HepG2 (cell line): ENCODE results near the gene FSCN2. TPM values are rescaled to one million over a fixed set of nuclear protein-coding genes. Genes with fewer than 3 reads are reported as not detected.
A peak's percentile ranks its signal among the peaks of the same experiment; 100 is the strongest.

ENCODE experiments used
- ATM ChIP-seq: fragments of 450-650 bp; IDR thresholded peaks from 2 replicates; pipeline ENCODE4 v1.7.1; 2017; ENCODE audit warnings: mild to moderate bottlenecking, borderline replicate concordance
- CEBPB ChIP-seq: IDR thresholded peaks from 2 replicates; pipeline ENCODE4 v1.6.1; 2011; ENCODE audit warnings: low read depth, low read length, improper control_type of control experiment, borderline replicate concordance
- FOXC1 ChIP-seq: sonication (generic); formaldehyde crosslinking; IDR thresholded peaks from 2 replicates; pipeline ENCODE4 v1.8.0; 2022; ENCODE audit warnings: mild to moderate bottlenecking, missing genetic modification reagents, borderline replicate concordance
- ISX ChIP-seq: sonication (generic); formaldehyde crosslinking; conservative IDR thresholded peaks from 2 replicates; pipeline ENCODE4 v1.5.0; 2020; ENCODE audit warnings: missing genetic modification reagents
- MEIS1 ChIP-seq: sonication (generic); formaldehyde crosslinking; IDR thresholded peaks from 2 replicates; pipeline ENCODE4 v1.9.0; 2021; ENCODE audit warnings: mild to moderate bottlenecking, missing genetic modification reagents, moderate library complexity, borderline replicate concordance
- MIER2 ChIP-seq: IDR thresholded peaks from 2 replicates; pipeline ENCODE4 v1.6.1; 2016; ENCODE audit warnings: missing biosample characterization, missing genetic modification reagents
- MTF2 ChIP-seq: sonication (generic); formaldehyde crosslinking; IDR thresholded peaks from 2 replicates; pipeline ENCODE4 v1.5.0; 2020; ENCODE audit warnings: missing genetic modification reagents, borderline replicate concordance
- PAWR ChIP-seq: sonication (generic); formaldehyde crosslinking; IDR thresholded peaks from 2 replicates; pipeline ENCODE4 v1.4.0; 2020; ENCODE audit warnings: missing genetic modification reagents, mild to moderate bottlenecking, borderline replicate concordance
- PRPF4 ChIP-seq: fragments of 200-400 bp; formaldehyde crosslinking; IDR thresholded peaks from 2 replicates; pipeline ENCODE4 v1.6.1; 2016; ENCODE audit warnings: low read length, low read depth; ENCODE audit not compliant: poor library complexity, severe bottlenecking
- RNF2 ChIP-seq: fragments of 450-650 bp; conservative IDR thresholded peaks from 2 replicates; pipeline ENCODE4 v1.6.1; 2016; ENCODE audit warnings: low read depth
- RORA ChIP-seq: sonication (generic); formaldehyde crosslinking; IDR thresholded peaks from 2 replicates; pipeline ENCODE4 v1.5.0; 2020; ENCODE audit warnings: mild to moderate bottlenecking, missing genetic modification reagents, moderate library complexity
- SRSF1 ChIP-seq: fragments of 200-400 bp; formaldehyde crosslinking; optimal IDR thresholded peaks from 2 replicates; pipeline ENCODE3; 2017; ENCODE audit warnings: mild to moderate bottlenecking, low read depth, low read length, moderate library complexity
- SYNCRIP ChIP-seq: fragments of 200-400 bp; formaldehyde crosslinking; IDR thresholded peaks from 2 replicates; pipeline ENCODE4 v1.6.1; 2018; ENCODE audit warnings: mild to moderate bottlenecking, low read depth, low read length; ENCODE audit not compliant: insufficient read depth
- ZNF232 ChIP-seq: sonication (generic); formaldehyde crosslinking; IDR thresholded peaks from 2 replicates; pipeline ENCODE4 v1.4.0; 2020; ENCODE audit warnings: missing genetic modification reagents, borderline replicate concordance
- ZNF530 ChIP-seq: sonication (generic); formaldehyde crosslinking; IDR thresholded peaks from 2 replicates; pipeline ENCODE4 v1.5.0; 2020; ENCODE audit warnings: low read depth, mild to moderate bottlenecking, missing genetic modification reagents
- polyA plus RNA-seq, 8 experiments: library from polyadenylated mRNA; depleted of rRNA in 3 of 8; stranded (reverse) in 7 of 8; unstranded in 1 of 8; fragments of >200 nt; fragmentation: Illumina TruSeq in 4 of 8; extraction: Trizol in 4 of 8; gene quantifications; 2 replicates each; pipeline versions ENCODE4 v1.2.1 to v1.2.3, GENCODE V29; 2011 to 2016; ENCODE audit warnings: low read depth in 4 of 8, missing spikeins in 1 of 8, mixed read lengths in 1 of 8; ENCODE audit not compliant: insufficient read depth in 1 of 8
- total RNA-seq, 5 experiments: library from RNA; depleted of rRNA; stranded (reverse); fragments of >200 nt; fragmentation: Illumina TruSeq; extraction: Trizol; gene quantifications; 2 replicates each; pipeline ENCODE4 v1.2.3, GENCODE V29; 2016; ENCODE audit warnings: low read depth in 1 of 5
- TF ChIP-seq, protein P1 (sequence below): sonication (generic); formaldehyde crosslinking; IDR thresholded peaks from 2 replicates; pipeline ENCODE4 v1.8.1; 2023; ENCODE audit warnings: missing genetic modification reagents, inconsistent platforms, borderline replicate concordance
- TF ChIP-seq, protein P2 (sequence below): sonication (generic); formaldehyde crosslinking; IDR thresholded peaks from 2 replicates; pipeline ENCODE4 v1.4.0; 2020; ENCODE audit warnings: missing genetic modification reagents
- TF ChIP-seq, protein P3 (sequence below): sonication (generic); formaldehyde crosslinking; IDR thresholded peaks from 2 replicates; pipeline ENCODE4 v1.5.0; 2020; ENCODE audit warnings: mild to moderate bottlenecking, missing genetic modification reagents
- TF ChIP-seq, protein P4 (sequence below), 2 experiments: sonication (generic) in 1 of 2; formaldehyde crosslinking in 1 of 2; IDR thresholded peaks; 2 replicates each; pipeline versions ENCODE4 v1.5.1 to v1.6.1; 2011 to 2020; ENCODE audit warnings: borderline replicate concordance in 1 of 2, low read depth in 1 of 2, low read length in 1 of 2, mild to moderate bottlenecking in 1 of 2, missing genetic modification reagents in 1 of 2, moderate library complexity in 1 of 2
- TF ChIP-seq, protein P5 (sequence below): sonication (generic); formaldehyde crosslinking; IDR thresholded peaks from 2 replicates; pipeline ENCODE4 v1.4.0; 2020; ENCODE audit warnings: missing genetic modification reagents

FSCN2 gene
- total and polyA plus RNA-seq, 2 of the 13 experiments (the other 11 are each of a cell fraction or from before 2014, with no cell fraction given): 0.09 TPM; not detected in 1

DNA sequence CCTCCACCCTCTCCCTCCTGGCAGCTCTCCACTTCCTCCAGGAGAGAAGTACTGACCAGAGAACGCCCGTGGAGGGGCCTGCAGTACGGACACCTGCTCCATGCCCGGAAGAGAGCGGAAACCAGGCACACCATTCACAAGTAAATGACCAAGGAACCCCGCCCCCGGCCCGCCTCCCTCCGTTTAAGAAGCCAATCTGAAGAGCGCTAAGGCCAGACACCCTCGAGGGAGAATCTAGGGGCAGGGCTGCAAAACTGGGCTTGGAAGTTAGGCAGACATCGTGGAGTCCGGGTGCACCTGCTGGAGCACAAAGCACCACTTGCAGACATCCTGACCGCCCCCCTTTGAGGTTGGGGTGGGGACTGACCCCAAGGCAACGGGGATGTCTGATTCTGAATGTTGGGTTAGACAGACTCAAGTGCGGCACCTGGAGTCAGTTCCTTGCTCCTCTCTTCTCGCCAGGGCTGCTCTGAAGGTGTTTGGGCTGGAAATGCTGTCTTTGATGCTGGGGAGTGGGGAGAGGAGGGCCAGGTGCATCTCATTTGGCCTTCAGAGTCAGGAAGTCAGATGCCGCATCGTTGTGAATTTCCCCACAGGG, 24.9 kb downstream of the FSCN2 start (continued):
- TF ChIP-seq, protein P1, sequence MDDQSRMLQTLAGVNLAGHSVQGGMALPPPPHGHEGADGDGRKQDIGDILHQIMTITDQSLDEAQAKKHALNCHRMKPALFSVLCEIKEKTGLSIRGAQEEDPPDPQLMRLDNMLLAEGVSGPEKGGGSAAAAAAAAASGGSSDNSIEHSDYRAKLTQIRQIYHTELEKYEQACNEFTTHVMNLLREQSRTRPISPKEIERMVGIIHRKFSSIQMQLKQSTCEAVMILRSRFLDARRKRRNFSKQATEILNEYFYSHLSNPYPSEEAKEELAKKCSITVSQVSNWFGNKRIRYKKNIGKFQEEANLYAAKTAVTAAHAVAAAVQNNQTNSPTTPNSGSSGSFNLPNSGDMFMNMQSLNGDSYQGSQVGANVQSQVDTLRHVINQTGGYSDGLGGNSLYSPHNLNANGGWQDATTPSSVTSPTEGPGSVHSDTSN (CRISPR knock-in tag): no peak
- TF ChIP-seq PRPF4 (no peak), ZNF232 (CRISPR knock-in tag) (no peak), MEIS1 (CRISPR knock-in tag) (no peak; the same call in 1 of the 2 replicates), MTF2 (CRISPR knock-in tag) (no peak), ISX (CRISPR knock-in tag) (no peak), RORA (CRISPR knock-in tag) (no peak), FOXC1 (CRISPR knock-in tag) (peak; percentile 35; the same call in 1 of the 2 replicates), PAWR (no peak; the same call in 1 of the 2 replicates), ZNF530 (CRISPR knock-in tag) (no peak), RNF2 (no peak), ATM (no peak), SRSF1 (no peak), SYNCRIP (no peak), CEBPB (no peak), MIER2 (no peak)
- TF ChIP-seq, protein P2, sequence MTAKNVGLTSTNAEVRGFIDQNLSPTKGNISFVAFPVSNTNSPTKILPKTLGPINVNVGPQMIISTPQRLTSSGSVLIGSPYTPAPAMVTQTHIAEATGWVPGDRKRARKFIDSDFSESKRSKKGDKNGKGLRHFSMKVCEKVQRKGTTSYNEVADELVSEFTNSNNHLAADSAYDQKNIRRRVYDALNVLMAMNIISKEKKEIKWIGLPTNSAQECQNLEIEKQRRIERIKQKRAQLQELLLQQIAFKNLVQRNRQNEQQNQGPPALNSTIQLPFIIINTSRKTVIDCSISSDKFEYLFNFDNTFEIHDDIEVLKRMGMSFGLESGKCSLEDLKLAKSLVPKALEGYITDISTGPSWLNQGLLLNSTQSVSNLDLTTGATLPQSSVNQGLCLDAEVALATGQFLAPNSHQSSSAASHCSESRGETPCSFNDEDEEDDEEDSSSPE (CRISPR knock-in tag): no peak
- TF ChIP-seq, protein P3, sequence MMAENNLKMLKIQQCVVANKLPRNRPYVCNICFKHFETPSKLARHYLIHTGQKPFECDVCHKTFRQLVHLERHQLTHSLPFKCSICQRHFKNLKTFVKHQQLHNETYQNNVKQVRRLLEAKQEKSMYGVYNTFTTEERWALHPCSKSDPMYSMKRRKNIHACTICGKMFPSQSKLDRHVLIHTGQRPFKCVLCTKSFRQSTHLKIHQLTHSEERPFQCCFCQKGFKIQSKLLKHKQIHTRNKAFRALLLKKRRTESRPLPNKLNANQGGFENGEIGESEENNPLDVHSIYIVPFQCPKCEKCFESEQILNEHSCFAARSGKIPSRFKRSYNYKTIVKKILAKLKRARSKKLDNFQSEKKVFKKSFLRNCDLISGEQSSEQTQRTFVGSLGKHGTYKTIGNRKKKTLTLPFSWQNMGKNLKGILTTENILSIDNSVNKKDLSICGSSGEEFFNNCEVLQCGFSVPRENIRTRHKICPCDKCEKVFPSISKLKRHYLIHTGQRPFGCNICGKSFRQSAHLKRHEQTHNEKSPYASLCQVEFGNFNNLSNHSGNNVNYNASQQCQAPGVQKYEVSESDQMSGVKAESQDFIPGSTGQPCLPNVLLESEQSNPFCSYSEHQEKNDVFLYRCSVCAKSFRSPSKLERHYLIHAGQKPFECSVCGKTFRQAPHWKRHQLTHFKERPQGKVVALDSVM (CRISPR knock-in tag): no peak
- TF ChIP-seq, protein P4, sequence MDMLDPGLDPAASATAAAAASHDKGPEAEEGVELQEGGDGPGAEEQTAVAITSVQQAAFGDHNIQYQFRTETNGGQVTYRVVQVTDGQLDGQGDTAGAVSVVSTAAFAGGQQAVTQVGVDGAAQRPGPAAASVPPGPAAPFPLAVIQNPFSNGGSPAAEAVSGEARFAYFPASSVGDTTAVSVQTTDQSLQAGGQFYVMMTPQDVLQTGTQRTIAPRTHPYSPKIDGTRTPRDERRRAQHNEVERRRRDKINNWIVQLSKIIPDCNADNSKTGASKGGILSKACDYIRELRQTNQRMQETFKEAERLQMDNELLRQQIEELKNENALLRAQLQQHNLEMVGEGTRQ (IDR thresholded peaks at IDR 0.05; ENCODE audit: low read depth, low read length): no peak
- TF ChIP-seq, protein P4 (CRISPR knock-in tag; IDR thresholded peaks at IDR 0.05; ENCODE audit: borderline replicate concordance): peak; percentile 40; the same call in 1 of the 2 replicates
- TF ChIP-seq, protein P5, sequence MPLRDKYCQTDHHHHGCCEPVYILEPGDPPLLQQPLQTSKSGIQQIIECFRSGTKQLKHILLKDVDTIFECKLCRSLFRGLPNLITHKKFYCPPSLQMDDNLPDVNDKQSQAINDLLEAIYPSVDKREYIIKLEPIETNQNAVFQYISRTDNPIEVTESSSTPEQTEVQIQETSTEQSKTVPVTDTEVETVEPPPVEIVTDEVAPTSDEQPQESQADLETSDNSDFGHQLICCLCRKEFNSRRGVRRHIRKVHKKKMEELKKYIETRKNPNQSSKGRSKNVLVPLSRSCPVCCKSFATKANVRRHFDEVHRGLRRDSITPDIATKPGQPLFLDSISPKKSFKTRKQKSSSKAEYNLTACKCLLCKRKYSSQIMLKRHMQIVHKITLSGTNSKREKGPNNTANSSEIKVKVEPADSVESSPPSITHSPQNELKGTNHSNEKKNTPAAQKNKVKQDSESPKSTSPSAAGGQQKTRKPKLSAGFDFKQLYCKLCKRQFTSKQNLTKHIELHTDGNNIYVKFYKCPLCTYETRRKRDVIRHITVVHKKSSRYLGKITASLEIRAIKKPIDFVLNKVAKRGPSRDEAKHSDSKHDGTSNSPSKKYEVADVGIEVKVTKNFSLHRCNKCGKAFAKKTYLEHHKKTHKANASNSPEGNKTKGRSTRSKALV (CRISPR knock-in tag): no peak; the same call in 1 of the 2 replicates
